LoVo (cell line): ENCODE data around the gene ZNF280A.
A peak's percentile ranks its signal among the peaks of the same experiment; 100 is the strongest.

Experiments
- DNase-seq: peaks from one replicate; pipeline ENCODE4 v3.0.0-alpha.2; 2016; ENCODE audit warnings: low spot score

Gene ZNF280A

GRCh38 chr22:22520020-22520656 lies at the start of gene ZNF280A:
Gene ZNF280A (minus strand): TSS chr22:22520270. CDS start chr22:22515630, 4,640 bp downstream.
- DNase-seq, result peak; percentile 12

- DNase-seq, result no peak
Measured at GRCh38 chr22:22569218-22569617, 49.1 kb upstream of the ZNF280A start.

GRCh38 chr22:22565981-22566380 lies 45.9 kb upstream of the ZNF280A start:
- no peak for DNase-seq

GRCh38 chr22:22558972-22559603 lies 39.0 kb upstream of the ZNF280A start, which contains the start of gene PRAME:
Gene PRAME (minus strand): TSS chr22:22559265. CDS start chr22:22556832, 2,433 bp downstream.
- peak; percentile 67 for DNase-seq

GRCh38 chr22:22558071-22558971 lies 38.3 kb upstream of the ZNF280A start:
- DNase-seq, result no peak

- DNase-seq, result no peak
Measured at GRCh38 chr22:22556995-22557925, 37.2 kb upstream of the ZNF280A start.

GRCh38 chr22:22556578-22556977 lies 36.5 kb upstream of the ZNF280A start:
- DNase-seq, result no peak

GRCh38 chr22:22555596-22555995 lies 35.5 kb upstream of the ZNF280A start:
- no peak for DNase-seq

- DNase-seq, result no peak
Measured at GRCh38 chr22:22554587-22555284, 34.7 kb upstream of the ZNF280A start.

- DNase-seq, result no peak
Measured at GRCh38 chr22:22553735-22554586, 33.9 kb upstream of the ZNF280A start.

- DNase-seq, result no peak
Measured at GRCh38 chr22:22553141-22553540, 33.1 kb upstream of the ZNF280A start.

- no peak for DNase-seq
Measured at GRCh38 chr22:22552630-22553029, 32.6 kb upstream of the ZNF280A start.

- DNase-seq, result no peak
Measured at GRCh38 chr22:22550789-22551434, 30.8 kb upstream of the ZNF280A start.

- no peak for DNase-seq
Measured at GRCh38 chr22:22548910-22549309, 28.8 kb upstream of the ZNF280A start.

GRCh38 chr22:22548317-22548716 lies 28.2 kb upstream of the ZNF280A start:
- no peak for DNase-seq

- no peak for DNase-seq
Measured at GRCh38 chr22:22547692-22548300, 27.7 kb upstream of the ZNF280A start.

- DNase-seq, result no peak
Measured at GRCh38 chr22:22547226-22547625, 27.2 kb upstream of the ZNF280A start.

- no peak for DNase-seq
Measured at GRCh38 chr22:22546490-22546889, 26.4 kb upstream of the ZNF280A start.

GRCh38 chr22:22545084-22545483 lies 25.0 kb upstream of the ZNF280A start:
- DNase-seq, result no peak
